ENCODE data around the gene JAK1.

The JAK1 gene

GRCh38 chr1:64842224-64842623, 124.1 kb downstream of the JAK1 start:
- no peak overlapping the region for H3K4me3 ChIP-seq (ENCODE audit: low read length)
- no peak for DNase-seq (ENCODE audit: low read depth)
- TF ChIP-seq CTCF (conservative IDR thresholded peaks at IDR 0.05; ENCODE audit: low read length) = no peak

GRCh38 chr1:64841330-64842065, 124.9 kb downstream of the JAK1 start:
- no peak for TF ChIP-seq CTCF (conservative IDR thresholded peaks at IDR 0.05; ENCODE audit: low read length)
- no peak overlapping the region for H3K4me3 ChIP-seq (ENCODE audit: low read length)
- DNase-seq (ENCODE audit: low read depth) = no peak

- no peak overlapping the region for H3K4me3 ChIP-seq (ENCODE audit: low read length)
- no peak for DNase-seq (ENCODE audit: low read depth)
- TF ChIP-seq CTCF (conservative IDR thresholded peaks at IDR 0.05; ENCODE audit: low read length) = no peak
Observed at GRCh38 chr1:64839732-64840405, 126.5 kb downstream of the JAK1 start.

GRCh38 chr1:64839261-64839660, 127.1 kb downstream of the JAK1 start:
- H3K4me3 ChIP-seq (ENCODE audit: low read length) = no peak overlapping the region
- DNase-seq (ENCODE audit: low read depth) = no peak
- no peak for TF ChIP-seq CTCF (conservative IDR thresholded peaks at IDR 0.05; ENCODE audit: low read length)

GRCh38 chr1:64838486-64838885, 127.9 kb downstream of the JAK1 start:
- H3K4me3 ChIP-seq (ENCODE audit: low read length) = no peak overlapping the region
- DNase-seq (ENCODE audit: low read depth) = no peak
- TF ChIP-seq CTCF (conservative IDR thresholded peaks at IDR 0.05; ENCODE audit: low read length) = no peak

GRCh38 chr1:64836802-64837201, 129.5 kb downstream of the JAK1 start:
- H3K4me3 ChIP-seq (ENCODE audit: low read length) = no peak overlapping the region
- no peak for TF ChIP-seq CTCF (conservative IDR thresholded peaks at IDR 0.05; ENCODE audit: low read length)
- DNase-seq (ENCODE audit: low read depth) = no peak

- TF ChIP-seq CTCF (conservative IDR thresholded peaks at IDR 0.05; ENCODE audit: low read length) = no peak
- no peak overlapping the region for H3K4me3 ChIP-seq (ENCODE audit: low read length)
- peak; percentile 34 for DNase-seq (ENCODE audit: low read depth)
Observed at GRCh38 chr1:64834734-64835133, 131.6 kb downstream of the JAK1 start.

All from AG10803 (cell line).